Measurements from ENCODE around the gene PHF3.

The PHF3 gene

GRCh38 chr6:63635588-63636517 lies at the start of gene PHF3:
Gene PHF3, plus strand, starts transcription at chr6:63635802. Its CDS starts 10,750 bp downstream, at chr6:63646552.
- peak; percentile 92 for DNase-seq

DNA sequence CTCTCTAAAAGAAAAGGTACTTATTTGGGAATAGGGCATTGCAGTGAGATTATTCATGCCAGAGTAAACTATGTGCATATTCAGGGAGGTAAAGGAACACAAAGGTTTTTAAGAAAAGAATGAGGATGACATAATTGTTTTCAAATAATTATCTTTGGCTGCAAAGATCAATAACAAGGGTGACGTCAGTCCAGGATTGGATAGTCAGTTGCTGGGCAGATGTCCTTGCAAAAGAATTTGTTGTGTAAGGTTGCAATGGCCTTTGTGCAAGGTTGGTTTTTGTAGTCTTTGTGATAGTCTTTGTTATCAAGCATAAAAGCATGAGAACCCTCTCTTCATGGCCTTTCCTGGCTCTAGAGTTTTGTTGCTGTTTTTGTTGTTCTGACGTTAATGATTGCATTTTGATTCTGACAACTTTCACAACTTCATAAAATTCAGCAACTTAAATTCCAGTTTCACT lies 45.6 kb upstream of the PHF3 start:
- no peak for DNase-seq

DNA sequence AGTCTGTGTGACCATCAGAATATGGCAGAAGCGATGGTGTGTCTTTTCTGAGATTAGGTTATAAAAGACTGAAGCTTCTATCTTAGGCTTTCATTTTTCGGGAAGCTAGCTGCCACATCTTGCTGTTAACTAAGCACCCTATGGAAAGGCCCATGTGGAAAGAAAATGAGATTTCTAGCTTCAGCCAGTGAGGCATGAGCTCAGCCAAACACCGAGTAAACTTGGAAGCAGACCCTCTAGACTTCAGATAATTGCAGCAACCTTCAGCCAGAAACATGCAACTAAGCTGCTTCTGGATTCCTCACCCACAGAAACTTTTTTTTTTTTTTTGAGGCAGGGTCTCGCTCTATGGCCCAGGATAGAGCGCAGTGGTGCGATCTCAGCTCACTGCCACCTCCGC lies 42.7 kb upstream of the PHF3 start:
- no peak for DNase-seq

DNA sequence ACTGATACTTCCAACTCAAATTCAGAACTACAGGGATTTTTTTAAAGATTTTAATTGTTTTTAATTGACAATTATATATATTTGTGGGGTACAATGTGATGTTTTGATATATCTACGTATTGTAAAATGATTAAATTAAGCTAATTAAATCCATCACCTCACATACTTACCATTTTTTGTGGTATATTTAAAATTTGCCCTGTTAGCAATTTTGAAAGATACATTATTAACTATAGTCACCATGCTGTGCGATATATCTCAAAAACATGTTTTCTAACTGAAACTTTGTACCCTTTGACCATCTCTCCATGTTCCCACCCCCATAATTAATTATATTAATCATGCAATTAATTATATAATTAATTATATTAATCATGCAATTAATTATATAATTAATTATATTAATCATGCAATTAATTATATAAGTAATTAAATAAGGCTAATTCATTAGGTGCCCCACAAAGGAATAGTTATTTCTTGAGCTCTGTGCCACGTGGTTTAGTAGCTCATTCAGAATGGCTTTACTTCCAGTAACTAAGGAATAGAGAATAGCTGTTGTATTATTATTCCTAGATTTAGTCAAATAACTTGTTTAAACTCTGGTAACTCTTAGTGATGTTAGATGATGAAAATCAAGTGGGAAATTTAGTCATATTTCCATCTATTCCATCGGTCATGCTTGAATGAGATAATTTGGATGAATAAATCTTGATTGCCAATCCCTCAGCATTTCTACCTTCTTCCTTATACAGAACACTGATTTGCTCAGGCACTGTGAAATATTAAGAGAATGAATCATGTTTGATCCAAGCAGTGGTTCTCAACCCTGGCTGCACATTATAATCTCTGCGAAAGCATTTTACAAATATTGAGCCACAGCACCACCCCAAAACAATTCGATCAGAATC lies 38.2 kb upstream of the PHF3 start:
- DNase-seq, result no peak

- peak; percentile 78 for DNase-seq
Measured at GRCh38 chr6:63598049-63599036, 37.3 kb upstream of the PHF3 start.

DNA sequence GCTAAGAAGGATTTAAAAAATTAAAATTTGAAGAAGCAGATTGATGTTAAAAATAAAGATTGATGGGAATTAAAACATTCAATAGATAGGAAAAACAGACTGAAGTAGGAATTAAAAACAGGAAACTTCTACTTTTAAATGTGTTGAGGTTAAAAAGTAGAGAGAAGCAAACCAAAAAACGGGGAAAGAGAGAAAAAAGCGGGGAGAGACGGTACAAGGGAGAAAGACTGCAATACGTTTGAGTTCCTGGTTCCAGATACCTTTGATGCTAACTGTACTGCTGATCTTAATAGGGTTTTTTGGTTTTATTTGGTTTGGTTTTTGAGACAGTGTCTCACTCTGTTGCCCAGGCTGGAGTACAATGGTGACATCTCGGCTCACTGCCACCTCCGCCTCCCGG lies 36.4 kb upstream of the PHF3 start:
- no peak for DNase-seq

GRCh38 chr6:63600136-63600535 lies 35.5 kb upstream of the PHF3 start:
- DNase-seq, result no peak

GRCh38 chr6:63609231-63609630 lies 26.4 kb upstream of the PHF3 start:
- DNase-seq, result no peak

- no peak for DNase-seq
Measured at GRCh38 chr6:63610944-63611343, 24.7 kb upstream of the PHF3 start.

GRCh38 chr6:63611560-63611959 lies 24.0 kb upstream of the PHF3 start:
- no peak for DNase-seq

GRCh38 chr6:63615590-63615989 lies 20.0 kb upstream of the PHF3 start:
- DNase-seq, result no peak

DNA sequence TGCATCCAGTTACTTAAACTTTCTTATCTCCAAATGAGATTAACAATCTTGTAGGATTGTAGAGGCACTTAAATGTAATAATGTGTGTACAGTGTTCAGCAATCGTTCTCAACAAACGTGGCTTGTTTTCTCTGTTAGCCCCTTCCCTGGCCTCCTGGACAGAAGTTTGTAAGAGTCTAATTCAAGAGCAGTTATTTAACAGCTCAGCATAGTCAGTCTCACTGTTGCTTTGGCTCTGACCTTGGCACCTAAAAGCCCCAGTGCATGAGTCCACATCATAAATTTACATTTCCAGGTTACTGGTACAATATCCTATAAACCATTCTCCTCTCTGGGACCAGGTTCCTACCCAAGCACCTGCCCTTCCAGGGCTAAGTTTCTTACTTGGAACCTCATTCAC lies 11.5 kb upstream of the PHF3 start:
- DNase-seq, result no peak

GRCh38 chr6:63630466-63630865 lies 5.1 kb upstream of the PHF3 start:
- DNase-seq, result no peak

GRCh38 chr6:63634630-63635029 lies 972 bp upstream of the PHF3 start:
- no peak for DNase-seq

GRCh38 chr6:63635215-63635587 lies 401 bp upstream of the PHF3 start:
- no peak for DNase-seq

DNA sequence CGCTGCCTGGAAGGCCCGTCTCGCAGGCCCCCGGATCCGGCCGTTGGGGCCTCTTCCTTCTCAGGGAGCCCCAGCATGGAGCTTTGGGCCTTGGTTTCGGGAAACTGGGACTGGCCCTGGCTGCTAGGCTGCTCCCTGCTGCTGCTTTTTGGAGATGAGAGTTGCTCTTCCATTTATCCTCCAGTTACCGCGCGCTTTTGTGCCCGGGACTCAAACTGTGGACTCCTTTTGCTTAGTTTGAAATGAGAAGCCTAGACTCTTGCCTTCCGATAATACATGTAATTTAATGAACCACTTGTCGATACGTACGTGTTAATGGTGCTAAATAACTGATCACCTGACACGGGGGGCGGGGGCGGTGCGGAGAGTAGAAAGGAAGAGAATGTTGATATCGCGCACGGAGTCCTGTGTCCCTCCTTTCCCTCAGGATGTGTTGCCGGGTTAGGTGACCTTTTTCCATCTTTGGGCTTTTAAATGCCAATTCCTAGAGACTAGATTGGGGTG lies 968 bp downstream of the PHF3 start:
- peak; percentile 30 for DNase-seq

DNA sequence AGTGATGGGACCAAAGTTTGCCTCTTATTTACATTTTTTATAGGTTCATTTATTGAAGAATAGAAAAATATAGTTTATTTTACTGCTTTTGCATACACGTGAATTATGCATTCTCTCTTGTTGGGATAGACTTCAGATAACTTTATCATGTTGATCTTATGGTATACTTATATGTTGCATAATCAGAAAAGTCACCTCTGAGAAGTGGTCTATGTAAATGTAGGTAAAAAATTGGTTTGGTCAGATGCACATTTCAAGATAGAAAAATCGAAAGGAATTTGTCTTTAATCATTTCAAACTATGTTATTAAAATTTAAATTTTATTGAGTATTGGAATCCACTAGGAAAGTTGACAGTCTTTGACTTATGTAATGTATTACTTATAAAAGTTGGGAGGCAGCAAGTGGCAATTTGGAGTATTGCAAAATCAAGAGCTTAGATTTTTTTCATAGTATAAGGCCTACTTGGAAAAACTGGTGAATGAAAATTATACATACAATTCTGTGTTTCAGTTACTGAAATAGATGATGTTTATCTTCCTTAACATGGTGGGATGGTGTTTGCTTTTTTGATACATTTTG lies 2.4 kb downstream of the PHF3 start:
- DNase-seq, result no peak

DNA sequence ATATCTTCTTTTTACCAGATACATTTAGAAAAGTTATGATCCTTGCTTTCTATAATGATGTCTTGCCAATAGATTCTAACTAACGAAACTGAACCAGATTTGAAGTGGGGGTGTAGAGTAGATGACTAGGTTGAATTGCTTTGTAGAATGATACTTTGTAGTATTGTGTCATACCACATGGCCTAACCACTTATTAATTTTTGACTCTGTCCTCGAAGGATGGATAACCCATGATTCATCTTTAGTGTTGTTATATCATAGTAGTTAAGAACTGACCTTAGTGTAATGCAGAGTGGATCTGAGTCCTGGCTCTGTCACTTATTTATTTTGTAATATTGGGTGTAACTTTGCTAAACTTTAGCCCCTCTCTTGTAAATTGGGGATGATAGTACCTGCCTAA lies 4.5 kb downstream of the PHF3 start:
- no peak for DNase-seq

GRCh38 chr6:63643862-63644261 lies 8.3 kb downstream of the PHF3 start:
- DNase-seq, result no peak

- no peak for DNase-seq
Measured at GRCh38 chr6:63644668-63645326, 9.2 kb downstream of the PHF3 start.

DNA sequence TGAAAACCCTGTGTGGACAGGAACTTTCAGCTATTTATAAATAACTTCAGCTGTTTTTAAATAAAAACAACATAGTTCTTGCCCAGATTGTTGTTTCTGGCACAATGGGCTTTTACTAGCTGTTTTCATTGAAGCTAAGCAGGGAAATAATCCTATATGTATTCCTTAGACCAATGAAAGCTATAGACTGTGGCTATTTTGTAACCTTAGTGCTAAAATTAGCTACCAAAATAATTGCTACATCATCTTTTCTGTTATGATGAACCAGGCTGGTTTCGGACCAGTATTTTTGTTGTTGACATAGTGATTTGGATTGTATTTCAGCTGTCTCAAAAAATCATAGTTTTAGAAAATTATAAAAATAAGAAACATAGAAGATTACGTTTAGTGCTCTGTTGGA lies 13.7 kb downstream of the PHF3 start:
- DNase-seq, result no peak
